ENCODE data around the gene MYO1A. TPM values are rescaled to one million over a fixed set of nuclear protein-coding genes. Genes with fewer than 3 reads are reported as not detected.

Gene MYO1A
- total RNA-seq, 1 experiment from 2014 or later, result 0.31 TPM

DNA sequence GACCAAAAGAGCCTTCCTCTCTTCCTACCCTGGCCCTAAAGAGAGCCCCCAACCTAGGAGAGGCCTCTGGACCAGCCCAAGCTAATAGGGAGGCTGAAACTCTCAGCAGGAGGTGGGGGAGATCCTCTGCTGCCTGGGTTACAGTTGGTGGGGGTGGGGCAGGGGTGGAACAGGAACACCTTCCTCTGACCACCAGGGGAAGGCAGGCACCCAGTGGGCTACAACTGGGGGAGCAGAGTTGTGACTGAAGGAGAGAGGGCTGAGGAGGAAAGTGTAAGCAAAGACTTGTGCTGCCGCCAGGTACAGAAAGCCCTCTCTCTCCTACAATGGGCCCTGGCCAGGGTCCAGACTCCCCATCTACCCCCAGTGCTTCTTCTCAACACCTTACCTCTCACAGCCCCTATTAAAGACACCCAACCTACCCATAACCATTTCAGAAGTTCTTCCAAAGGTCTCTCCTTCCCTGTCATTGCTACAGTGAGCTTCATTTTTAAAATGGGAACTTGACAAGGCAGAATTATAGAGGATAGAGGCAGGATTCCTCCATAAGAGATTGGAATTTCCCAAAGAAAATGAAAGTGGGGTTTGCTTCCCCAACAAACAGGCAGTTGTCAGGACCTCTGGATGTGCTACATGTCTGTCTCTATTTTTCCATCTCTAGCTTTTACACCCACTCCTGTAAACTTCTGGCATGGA, 1.4 kb downstream of the MYO1A start:
- Mint-ChIP-seq H3K27ac (ENCODE audit: unreplicated experiment) (no peak overlapping the region), H3K27me3 (ENCODE audit: unreplicated experiment) (peaks cover 42% of the 10 kb centered on the region), H3K36me3 (ENCODE audit: insufficient read depth, unreplicated experiment) (no peaks in the 10 kb centered on the region), H3K4me1 (ENCODE audit: low read depth, unreplicated experiment) (peaks cover 16% of the 10 kb centered on the region), H3K9me3 (ENCODE audit: low read depth, unreplicated experiment) (no peaks in the 10 kb centered on the region), H3K4me3 (ENCODE audit: low read depth, unreplicated experiment) (no peak overlapping the region)
- intact Hi-C loops (cut with micrococcal nuclease; ENCODE audit: unreplicated experiment), result no loop called here
- CTCF ChIA-PET, result interaction anchor here (0.6 to 1.2 kb wide), 2 partner anchors 63 to 188 kb away, joined by 3 read pairs; no protein-coding TSS in a partner anchor
- TF ChIP-seq CTCF (IDR thresholded peaks at IDR 0.05; ENCODE audit: unreplicated experiment), result no peak
- no TSS peak for BruUV-seq (replicated peaks)
- no peak for DNase-seq

DNA sequence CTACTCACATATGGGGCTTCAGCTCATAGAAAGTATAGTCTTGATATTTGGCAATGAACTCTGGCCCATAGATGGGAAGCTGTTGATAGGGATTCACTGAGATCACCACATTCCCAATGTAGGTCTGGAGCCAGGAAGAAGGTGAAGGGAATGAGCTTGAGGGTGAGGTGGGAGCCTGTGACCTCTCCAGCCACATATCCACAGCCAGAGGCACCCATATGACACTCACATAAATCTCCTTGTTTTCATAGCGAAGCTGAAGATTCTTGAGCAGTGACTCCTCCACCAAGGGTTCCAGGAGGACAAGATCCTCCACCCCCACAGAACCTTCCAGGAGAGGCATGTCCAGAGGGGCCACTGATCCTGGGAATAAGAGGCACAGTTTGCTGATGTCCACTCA, 1.9 kb downstream of the MYO1A start:
- peaks cover 47% of the 10 kb centered on the region for H3K27me3 Mint-ChIP-seq (ENCODE audit: unreplicated experiment)
- BruUV-seq (replicated peaks), result no TSS peak
- no peaks in the 10 kb centered on the region for H3K9me3 Mint-ChIP-seq (ENCODE audit: low read depth, unreplicated experiment)
- intact Hi-C loops (cut with micrococcal nuclease; ENCODE audit: unreplicated experiment), result no loop called here
- H3K4me3 Mint-ChIP-seq (ENCODE audit: low read depth, unreplicated experiment), result no peak overlapping the region
- CTCF ChIA-PET, result interaction anchor here (1.2 kb wide), 1 partner anchor 64 kb away, joined by 3 read pairs; no protein-coding TSS in a partner anchor
- no peak for DNase-seq
- TF ChIP-seq CTCF (IDR thresholded peaks at IDR 0.05; ENCODE audit: unreplicated experiment), result no peak
- H3K27ac Mint-ChIP-seq (ENCODE audit: unreplicated experiment), result no peak overlapping the region
- H3K4me1 Mint-ChIP-seq (ENCODE audit: low read depth, unreplicated experiment), result peaks cover 16% of the 10 kb centered on the region
- no peaks in the 10 kb centered on the region for H3K36me3 Mint-ChIP-seq (ENCODE audit: insufficient read depth, unreplicated experiment)

DNA sequence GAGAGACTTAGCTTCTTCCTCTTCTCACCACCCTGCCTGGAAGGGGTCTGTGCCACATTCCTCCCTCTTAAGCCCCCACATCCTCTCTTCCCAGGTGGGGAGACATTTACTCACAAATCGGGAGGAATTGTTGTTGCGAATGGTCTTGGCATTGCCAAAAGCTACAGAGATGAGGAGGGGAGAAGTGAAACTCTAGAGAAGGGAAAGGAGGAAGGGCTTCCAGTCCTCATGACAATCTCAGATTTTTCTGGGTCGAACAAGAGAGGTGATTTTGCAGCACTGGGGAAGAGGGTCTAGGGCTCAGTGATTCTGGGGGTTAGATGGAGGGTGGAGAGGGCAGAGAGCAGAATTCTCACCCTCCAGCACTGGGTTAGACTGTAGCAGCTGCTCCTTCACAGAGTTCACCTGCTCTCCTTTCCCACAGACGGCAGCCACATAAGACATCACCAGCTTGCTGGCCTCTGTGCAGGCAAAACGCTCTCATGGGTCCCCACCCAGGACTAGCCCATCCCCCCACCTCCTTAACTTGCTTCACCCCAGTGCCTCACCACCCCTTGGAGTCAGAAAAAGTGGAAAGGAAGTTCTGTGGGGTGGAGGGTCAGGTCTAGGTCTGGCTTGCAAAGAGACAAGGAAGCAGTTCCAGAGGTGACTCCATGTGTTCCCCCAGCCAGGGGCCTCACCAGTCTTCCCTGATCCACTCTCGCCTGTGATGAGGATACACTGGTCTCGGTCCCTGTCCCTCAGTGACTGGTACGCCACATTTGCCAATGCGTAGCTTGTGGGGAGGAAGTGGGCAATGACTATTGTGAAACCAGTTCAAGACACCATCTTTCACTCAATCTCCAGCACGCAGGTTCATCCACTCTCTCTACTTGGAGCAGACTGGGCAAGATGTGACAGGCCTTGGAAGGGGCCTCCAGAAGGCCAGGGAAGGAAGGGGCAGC, 2.7 kb downstream of the MYO1A start:
- no peaks in the 10 kb centered on the region for H3K36me3 Mint-ChIP-seq (ENCODE audit: insufficient read depth, unreplicated experiment)
- BruUV-seq (replicated peaks), result no TSS peak
- no peak for DNase-seq
- H3K27ac Mint-ChIP-seq (ENCODE audit: unreplicated experiment), result no peak overlapping the region
- H3K4me1 Mint-ChIP-seq (ENCODE audit: low read depth, unreplicated experiment), result peaks cover 16% of the 10 kb centered on the region
- H3K9me3 Mint-ChIP-seq (ENCODE audit: low read depth, unreplicated experiment), result no peaks in the 10 kb centered on the region
- TF ChIP-seq CTCF (IDR thresholded peaks at IDR 0.05; ENCODE audit: unreplicated experiment), result no peak
- CTCF ChIA-PET, result interaction anchor here (1.2 kb wide), 1 partner anchor 65 kb away, joined by 3 read pairs; no protein-coding TSS in a partner anchor
- no peak overlapping the region for H3K4me3 Mint-ChIP-seq (ENCODE audit: low read depth, unreplicated experiment)
- H3K27me3 Mint-ChIP-seq (ENCODE audit: unreplicated experiment), result peaks cover 55% of the 10 kb centered on the region
- intact Hi-C loops (cut with micrococcal nuclease; ENCODE audit: unreplicated experiment), result no loop called here

- Mint-ChIP-seq H3K27me3 (ENCODE audit: unreplicated experiment) (peaks cover 65% of the 10 kb centered on the region), H3K4me1 (ENCODE audit: low read depth, unreplicated experiment) (peaks cover 16% of the 10 kb centered on the region), H3K4me3 (ENCODE audit: low read depth, unreplicated experiment) (no peak overlapping the region), H3K27ac (ENCODE audit: unreplicated experiment) (no peak overlapping the region), H3K36me3 (ENCODE audit: insufficient read depth, unreplicated experiment) (no peaks in the 10 kb centered on the region), H3K9me3 (ENCODE audit: low read depth, unreplicated experiment) (no peaks in the 10 kb centered on the region)
- DNase-seq, result no peak
- intact Hi-C loops (cut with micrococcal nuclease; ENCODE audit: unreplicated experiment), result no loop called here
- CTCF ChIA-PET, result no interaction called here
- no peak for TF ChIP-seq CTCF (IDR thresholded peaks at IDR 0.05; ENCODE audit: unreplicated experiment)
- BruUV-seq (replicated peaks), result no TSS peak
Observed at GRCh38 chr12:57046086-57046791, 3.7 kb downstream of the MYO1A start.
